ENCODE results near the gene ZNF528. TPM values are rescaled to one million over a fixed set of nuclear protein-coding genes. Genes with fewer than 3 reads are reported as not detected.

Gene ZNF528
- total RNA-seq, 2 donors from 2014 or later: 31.7 to 43.4 TPM

DNA sequence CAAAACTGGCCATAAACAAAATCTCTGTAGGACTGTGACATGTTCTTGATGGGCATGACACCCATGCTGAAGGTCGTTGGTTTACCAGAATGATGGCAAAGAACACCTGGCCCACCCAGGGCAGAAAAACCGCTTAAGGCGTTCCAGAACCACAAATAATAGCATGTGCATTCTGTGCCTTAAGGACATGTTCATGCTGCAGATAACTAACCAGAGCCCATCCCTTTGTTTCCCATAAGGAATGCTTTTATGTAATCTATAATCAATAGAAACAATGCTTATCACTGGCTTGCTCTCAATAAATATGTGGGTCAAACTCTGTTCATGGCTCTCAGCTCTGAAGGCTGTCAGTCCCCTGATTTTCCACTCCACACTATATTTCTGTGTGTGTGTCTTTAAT lies 44.5 kb downstream of the ZNF528 start:
- no peaks in the 10 kb centered on the region for H3K36me3 ChIP-seq
- no peaks in the 10 kb centered on the region for H3K4me1 ChIP-seq (ENCODE audit: control insufficient read depth in 1 of 2, low read depth in 2 of 2)
- no peaks in the 10 kb centered on the region for H3K27me3 ChIP-seq (replicated peaks; ENCODE audit: insufficient read depth)
- TF ChIP-seq, protein P1, sequence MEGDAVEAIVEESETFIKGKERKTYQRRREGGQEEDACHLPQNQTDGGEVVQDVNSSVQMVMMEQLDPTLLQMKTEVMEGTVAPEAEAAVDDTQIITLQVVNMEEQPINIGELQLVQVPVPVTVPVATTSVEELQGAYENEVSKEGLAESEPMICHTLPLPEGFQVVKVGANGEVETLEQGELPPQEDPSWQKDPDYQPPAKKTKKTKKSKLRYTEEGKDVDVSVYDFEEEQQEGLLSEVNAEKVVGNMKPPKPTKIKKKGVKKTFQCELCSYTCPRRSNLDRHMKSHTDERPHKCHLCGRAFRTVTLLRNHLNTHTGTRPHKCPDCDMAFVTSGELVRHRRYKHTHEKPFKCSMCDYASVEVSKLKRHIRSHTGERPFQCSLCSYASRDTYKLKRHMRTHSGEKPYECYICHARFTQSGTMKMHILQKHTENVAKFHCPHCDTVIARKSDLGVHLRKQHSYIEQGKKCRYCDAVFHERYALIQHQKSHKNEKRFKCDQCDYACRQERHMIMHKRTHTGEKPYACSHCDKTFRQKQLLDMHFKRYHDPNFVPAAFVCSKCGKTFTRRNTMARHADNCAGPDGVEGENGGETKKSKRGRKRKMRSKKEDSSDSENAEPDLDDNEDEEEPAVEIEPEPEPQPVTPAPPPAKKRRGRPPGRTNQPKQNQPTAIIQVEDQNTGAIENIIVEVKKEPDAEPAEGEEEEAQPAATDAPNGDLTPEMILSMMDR (IDR thresholded peaks at IDR 0.05): no peak
- ATAC-seq (ENCODE audit: insufficient number of reproducible peaks, low FRiP score, low read depth): no peak
- H3K27ac ChIP-seq: no peak overlapping the region
- no peak for DNase-seq (ENCODE audit: low spot score)
- no peak overlapping the region for H3K4me3 ChIP-seq
- H3K9me3 ChIP-seq: peaks cover 19% of the 10 kb centered on the region

DNA sequence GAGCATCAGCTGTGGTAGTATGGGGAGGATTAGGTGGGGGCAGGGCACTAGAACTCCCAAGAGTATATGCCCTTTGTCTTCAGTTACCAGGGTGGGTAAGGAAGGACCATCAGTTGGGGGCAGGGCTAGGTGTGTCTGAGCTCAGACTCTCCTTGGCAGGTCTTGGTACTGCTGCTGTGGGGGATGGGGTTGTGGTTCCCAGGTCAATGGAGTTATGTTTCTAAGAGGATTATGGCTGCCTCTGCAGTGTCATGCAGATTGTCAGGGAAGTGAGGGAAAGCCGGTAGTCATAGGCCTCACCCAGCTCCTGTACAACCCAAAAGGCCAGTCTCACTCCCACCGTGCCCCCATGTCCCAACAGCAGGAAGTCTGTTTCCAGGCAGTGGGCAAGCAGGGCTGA lies 46.9 kb downstream of the ZNF528 start:
- TF ChIP-seq, protein P1 (IDR thresholded peaks at IDR 0.05): no peak

DNA sequence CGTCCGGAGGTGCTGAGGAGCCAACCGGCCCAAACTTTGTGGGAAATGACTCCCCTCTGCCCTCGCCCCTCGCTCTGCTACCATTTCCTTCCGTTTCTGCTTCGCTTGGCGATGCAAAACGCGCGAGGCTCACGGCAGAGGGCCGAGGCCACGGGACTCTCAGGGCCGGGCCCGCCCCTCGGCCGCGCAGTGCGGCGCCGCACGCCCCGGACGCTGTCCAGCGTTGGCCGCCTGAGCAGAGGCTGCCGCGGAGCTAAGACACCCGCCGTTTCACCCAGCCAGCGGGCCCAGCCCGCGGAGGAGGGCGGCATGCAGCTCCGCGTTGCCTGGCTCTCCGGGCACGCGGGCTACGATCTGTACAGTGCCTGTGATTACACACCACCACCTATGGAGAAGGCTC lies 53.6 kb downstream of the ZNF528 start:
- peaks cover 7% of the 10 kb centered on the region in 2 donors for H3K4me1 ChIP-seq (ENCODE audit: control insufficient read depth in 1 of 2, low read depth in 2 of 2)
- no peak for ATAC-seq (ENCODE audit: insufficient number of reproducible peaks, low FRiP score, low read depth)
- DNase-seq (ENCODE audit: low spot score): no peak
- peaks cover 2% of the 10 kb centered on the region for H3K36me3 ChIP-seq
- no peaks in the 10 kb centered on the region for H3K27me3 ChIP-seq (replicated peaks; ENCODE audit: insufficient read depth)
- no peak overlapping the region for H3K4me3 ChIP-seq
- no peak overlapping the region for H3K27ac ChIP-seq
- peaks cover 28% of the 10 kb centered on the region for H3K9me3 ChIP-seq
- TF ChIP-seq, protein P1 (IDR thresholded peaks at IDR 0.05): no peak

More for the DNA sequence above, 46.9 kb downstream of the ZNF528 start:
- no peak overlapping the region for H3K27ac ChIP-seq
- no peaks in the 10 kb centered on the region for H3K4me1 ChIP-seq (ENCODE audit: control insufficient read depth in 1 of 2, low read depth in 2 of 2)
- peaks cover 19% of the 10 kb centered on the region for H3K9me3 ChIP-seq
- ATAC-seq (ENCODE audit: insufficient number of reproducible peaks, low FRiP score, low read depth) (no peak), DNase-seq (ENCODE audit: low spot score) (no peak)
- no peaks in the 10 kb centered on the region for H3K36me3 ChIP-seq
- H3K4me3 ChIP-seq: no peak overlapping the region
- H3K27me3 ChIP-seq (replicated peaks; ENCODE audit: insufficient read depth): no peaks in the 10 kb centered on the region

DNA sequence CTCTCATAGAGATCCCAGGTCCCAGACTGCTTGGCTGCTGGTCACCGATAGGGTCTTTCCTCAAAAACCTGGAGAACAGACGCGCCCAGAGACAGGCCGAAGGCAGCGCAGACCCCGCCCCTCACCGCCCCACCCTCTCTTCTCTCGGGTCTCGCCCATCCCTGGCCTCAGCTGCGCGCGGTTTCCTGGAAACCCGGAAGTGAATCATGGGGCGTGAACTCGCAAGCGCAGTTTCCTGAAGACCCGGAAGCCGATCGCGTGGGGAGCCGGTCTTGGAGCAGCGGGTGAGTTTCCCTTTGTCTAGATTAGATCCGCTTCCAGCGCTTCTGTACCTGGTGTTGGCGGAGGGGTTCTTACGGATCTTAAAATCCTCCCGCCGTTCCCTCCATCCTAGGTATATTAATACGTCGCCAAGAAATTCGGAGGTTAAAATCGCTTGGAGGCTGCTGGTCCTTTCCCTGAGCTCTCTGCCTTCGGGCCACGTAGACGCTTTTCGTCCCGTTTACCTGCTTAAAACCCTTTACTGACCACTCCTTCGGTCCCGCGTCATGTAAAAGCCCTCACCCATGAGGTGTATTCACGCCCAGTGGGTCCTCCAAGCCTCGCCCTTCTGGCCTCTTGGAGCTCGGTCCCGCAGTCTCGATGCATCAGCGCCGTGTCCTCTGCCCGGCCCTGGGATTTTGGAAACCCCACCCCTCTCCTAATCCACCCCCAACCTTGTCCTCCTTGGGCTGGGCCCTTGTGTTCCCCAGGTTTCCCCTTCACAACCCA lies 55.9 kb downstream of the ZNF528 start, which contains the start of gene ZNF578:
Gene ZNF578, plus strand, starts transcription at position 230 of the 771 bp plus-strand sequence. CDS start 48,293 bp downstream, outside the sequence.
- H3K36me3 ChIP-seq: peaks cover 20% of the 10 kb centered on the region
- peaks cover 7% of the 10 kb centered on the region in 2 donors for H3K4me1 ChIP-seq (ENCODE audit: control insufficient read depth in 1 of 2, low read depth in 2 of 2)
- no peaks in the 10 kb centered on the region for H3K27me3 ChIP-seq (replicated peaks; ENCODE audit: insufficient read depth)
- no peak for ATAC-seq (ENCODE audit: insufficient number of reproducible peaks, low FRiP score, low read depth)
- DNase-seq (ENCODE audit: low spot score): peak; percentile 33
- TF ChIP-seq, protein P1 (IDR thresholded peaks at IDR 0.05): no peak
- H3K9me3 ChIP-seq: peaks cover 28% of the 10 kb centered on the region
- H3K4me3 ChIP-seq: peak within 1 kb of the TSS; percentile 81
- H3K27ac ChIP-seq: no peak within 1 kb of the TSS

DNA sequence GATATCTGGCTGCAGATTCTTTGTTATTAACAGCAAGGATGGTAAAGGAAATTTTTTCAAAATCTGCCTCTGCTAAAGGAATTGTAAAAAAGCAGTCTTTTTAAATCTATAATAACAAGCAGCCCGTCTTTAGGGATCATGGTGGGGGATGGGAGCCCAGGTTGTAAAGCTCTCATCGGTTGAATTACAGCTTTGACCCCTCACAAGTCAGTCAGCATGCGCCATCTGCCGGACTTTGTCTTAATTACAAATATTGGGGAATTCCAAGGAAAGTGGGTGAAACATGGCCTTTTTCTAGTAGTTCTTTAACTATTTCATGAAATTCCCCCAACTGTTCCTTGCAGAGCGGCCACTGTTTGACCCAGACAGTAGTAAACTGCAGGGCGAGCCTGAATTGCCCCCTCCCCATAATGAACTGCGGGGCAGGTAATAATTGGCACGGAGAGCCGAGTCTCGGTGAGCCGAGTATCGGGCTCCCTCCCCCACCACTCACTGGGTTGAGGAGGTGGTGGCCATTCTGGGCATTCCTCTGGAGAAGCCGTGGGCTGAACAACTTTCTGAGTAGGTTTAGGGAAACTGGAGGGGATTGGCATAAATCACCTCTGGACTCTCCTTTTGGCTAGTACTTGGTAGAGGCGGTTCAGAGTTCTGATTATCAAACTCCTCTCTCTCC lies 67.3 kb downstream of the ZNF528 start:
- peaks cover 5% of the 10 kb centered on the region for H3K36me3 ChIP-seq
- DNase-seq (ENCODE audit: low spot score) (no peak), ATAC-seq (ENCODE audit: insufficient number of reproducible peaks, low FRiP score, low read depth) (no peak)
- H3K27me3 ChIP-seq (replicated peaks; ENCODE audit: insufficient read depth): no peaks in the 10 kb centered on the region
- peaks cover 93% of the 10 kb centered on the region for H3K9me3 ChIP-seq
- TF ChIP-seq, protein P1 (IDR thresholded peaks at IDR 0.05): no peak
- H3K27ac ChIP-seq: no peak overlapping the region
- H3K4me1 ChIP-seq (ENCODE audit: control insufficient read depth in 1 of 2, low read depth in 2 of 2): no peaks in the 10 kb centered on the region
- no peak overlapping the region for H3K4me3 ChIP-seq

Data from thoracic aorta (tissue), 2 donors.